CD14-positive monocyte (primary cell): ENCODE measurements around the gene GRIA3. TPM values are rescaled to one million over a fixed set of nuclear protein-coding genes. Genes with fewer than 3 reads are reported as not detected.

Source experiments
- DNase-seq, 3 donors: peaks; one replicate each; pipeline ENCODE4 v3.0.0-alpha.2; 2011 to 2022
- H2AFZ ChIP-seq: 2 replicates; pipeline ENCODE4 v1.6.0; 2012; ENCODE audit warnings: mild to moderate bottlenecking, low read depth, low read length, inconsistent platforms; ENCODE audit not compliant: insufficient read depth, poor library complexity, severe bottlenecking
- H3K27ac ChIP-seq, 2 donors: 1 replicate in 1 of 2; 2 replicates in 1 of 2; pipeline ENCODE4 v1.5.1; 2012 to 2013; ENCODE audit warnings: low read length in 2 of 2, control low read depth in 1 of 2, inconsistent platforms in 1 of 2, low read depth in 1 of 2, mild to moderate bottlenecking in 1 of 2
- H3K27me3 ChIP-seq, 2 donors: one replicate each; pipeline versions ENCODE4 v1.6.0 to v1.6.1; 2011 to 2013; ENCODE audit warnings: low read length in 2 of 2; ENCODE audit not compliant: control insufficient read depth in 2 of 2, insufficient read depth in 2 of 2
- H3K36me3 ChIP-seq, 2 donors: replicated peaks in 1 of 2; 1 replicate in 1 of 2; 2 replicates in 1 of 2; pipeline versions ENCODE4 v1.5.1 to v1.6.1; 2012 to 2013; ENCODE audit warnings: low read length in 2 of 2, control low read depth in 1 of 2, inconsistent platforms in 1 of 2, mild to moderate bottlenecking in 1 of 2; ENCODE audit not compliant: insufficient read depth in 2 of 2, control insufficient read depth in 1 of 2
- H3K4me1 ChIP-seq, 2 donors: 1 replicate in 1 of 2; 2 replicates in 1 of 2; pipeline versions ENCODE4 v1.5.1 to v1.6.1; 2012 to 2013; ENCODE audit warnings: low read length in 2 of 2, control low read depth in 1 of 2, inconsistent platforms in 1 of 2, mild to moderate bottlenecking in 1 of 2, moderate library complexity in 1 of 2; ENCODE audit not compliant: insufficient read depth in 2 of 2, control insufficient read depth in 1 of 2
- H3K4me2 ChIP-seq: replicated peaks from 2 replicates; pipeline ENCODE3; 2012; ENCODE audit warnings: low read length, moderate library complexity, mild to moderate bottlenecking; ENCODE audit not compliant: poor library complexity, severe bottlenecking; ENCODE audit errors: extremely low read depth
- H3K4me3 ChIP-seq, 3 experiments: fragments of 200-600 bp in 1 of 3; sonication (generic) in 1 of 3; replicated peaks in 1 of 3; 1 replicate in 2 of 3; 2 replicates in 1 of 3; pipeline ENCODE4 v1.5.1; 2011 to 2013; ENCODE audit warnings: low read length in 3 of 3, mild to moderate bottlenecking in 3 of 3, control low read depth in 2 of 3, low read depth in 2 of 3, inconsistent platforms in 1 of 3, moderate library complexity in 1 of 3
- H3K79me2 ChIP-seq: 2 replicates; pipeline ENCODE4 v1.6.0; 2012; ENCODE audit warnings: mild to moderate bottlenecking, control low read depth, inconsistent platforms, low read length, moderate library complexity; ENCODE audit not compliant: insufficient read depth
- H3K9ac ChIP-seq: 2 replicates; pipeline ENCODE4 v1.6.0; 2017; ENCODE audit warnings: low read length, mild to moderate bottlenecking; ENCODE audit not compliant: insufficient read depth, poor library complexity, severe bottlenecking
- H3K9me3 ChIP-seq, 2 donors: replicated peaks in 1 of 2; 1 replicate in 1 of 2; 2 replicates in 1 of 2; pipeline versions ENCODE4 v1.5.1 to v1.6.1; 2012 to 2013; ENCODE audit warnings: low read length in 2 of 2, control low read depth in 1 of 2; ENCODE audit not compliant: control insufficient read depth in 1 of 2, insufficient read depth in 1 of 2
- H4K20me1 ChIP-seq: 2 replicates; pipeline ENCODE4 v1.6.0; 2012; ENCODE audit warnings: mild to moderate bottlenecking, low read length, control low read depth, moderate library complexity; ENCODE audit not compliant: insufficient read depth
- H3K27ac Mint-ChIP-seq, 7 donors: one replicate each; pipeline ENCODE4 v1.8.0; 2020; ENCODE audit warnings: mild to moderate bottlenecking in 7 of 7, mixed read lengths in 7 of 7, moderate library complexity in 6 of 7, inconsistent platforms in 2 of 7
- H3K27me3 Mint-ChIP-seq, 3 donors: one replicate each; pipeline ENCODE4 v1.8.0; 2021 to 2022; ENCODE audit warnings: low read depth in 3 of 3, mild to moderate bottlenecking in 3 of 3, mixed read lengths in 3 of 3, moderate library complexity in 3 of 3, inconsistent platforms in 1 of 3
- H3K36me3 Mint-ChIP-seq, 2 donors: one replicate each; pipeline ENCODE4 v1.8.0; 2020; ENCODE audit warnings: mixed read lengths in 2 of 2, inconsistent platforms in 1 of 2, mild to moderate bottlenecking in 1 of 2
- H3K4me1 Mint-ChIP-seq: one replicate; pipeline ENCODE4 v1.8.0; 2020; ENCODE audit warnings: mild to moderate bottlenecking, mixed read lengths
- H3K4me3 Mint-ChIP-seq, 2 donors: one replicate each; pipeline ENCODE4 v1.8.0; 2020; ENCODE audit warnings: mild to moderate bottlenecking in 2 of 2, mixed read lengths in 2 of 2, moderate library complexity in 1 of 2
- H3K9me3 Mint-ChIP-seq, 7 donors: one replicate each; pipeline ENCODE4 v1.8.0; 2020 to 2022; ENCODE audit warnings: mixed read lengths in 7 of 7, mild to moderate bottlenecking in 6 of 7, moderate library complexity in 6 of 7, inconsistent platforms in 2 of 7
- WGBS: methylation state at CpG from one replicate; pipeline ENCODE4 v1.1.5; 2013; ENCODE audit warnings: missing lambda C conversion rate; ENCODE audit not compliant: insufficient coverage; 5-methylcytosine and 5-hydroxymethylcytosine counted together
- intact Hi-C, 2 donors: fragments of 100-400 bp; cut with micrococcal nuclease; formaldehyde crosslinking; loops; one replicate each; pipeline versions ENCODE4 v1.15.0 to v1.15.1; 2023
- polyA plus RNA-seq, 3 donors: library from polyadenylated mRNA; depleted of rRNA in 1 of 3; unstranded in 2 of 3; stranded (reverse) in 1 of 3; fragments of 300-500 nt in 2 of 3; fragments of >200 nt in 1 of 3; fragmentation: Illumina TruSeq in 2 of 3; gene quantifications; 1 replicate in 2 of 3; 2 replicates in 1 of 3; pipeline ENCODE4 v1.2.3, GENCODE V29; 2012 to 2021
- TF ChIP-seq, protein P1 (sequence below): fragments of 200-600 bp; IDR thresholded peaks from one replicate; pipeline ENCODE4 v1.8.0; 2022; ENCODE audit warnings: antibody characterized with exemption, mild to moderate bottlenecking

The GRIA3 gene
- polyA plus RNA-seq, 3 donors: not detected

DNA sequence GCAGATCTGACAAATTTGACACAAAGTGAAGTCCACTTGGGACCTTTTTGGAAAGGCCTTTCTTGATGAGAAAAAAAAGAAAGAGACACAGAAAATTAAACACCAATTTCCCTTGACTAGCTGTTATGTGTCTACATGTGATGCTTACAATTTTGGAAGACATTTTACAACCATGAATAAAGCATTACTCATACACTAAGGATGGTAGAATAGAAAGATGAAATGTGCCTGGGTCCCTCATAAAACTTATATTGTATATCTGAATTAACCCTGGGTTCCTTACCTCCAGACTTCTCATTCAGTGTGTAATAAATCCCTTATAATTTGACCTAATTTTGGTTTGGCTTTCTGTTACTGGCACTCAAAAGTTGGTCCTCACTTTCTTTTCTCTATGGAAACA lies 16.5 kb upstream of the GRIA3 start:
- peaks cover 0 to 2% of the 10 kb centered on the region in 2 donors for H3K27me3 ChIP-seq
- Mint-ChIP-seq H3K36me3 (no peaks in the 10 kb centered on the region), H3K27me3 (peaks cover 0 to 3% (median 0%) of the 10 kb centered on the region in 3 donors), H3K9me3 (peaks cover 0 to 4% (median 0%) of the 10 kb centered on the region in 7 donors), H3K27ac (no peak overlapping the region), H3K4me1 (no peaks in the 10 kb centered on the region), H3K4me3 (no peak overlapping the region)
- H3K27ac ChIP-seq: no peak overlapping the region
- no peak overlapping the region for H3K4me3 ChIP-seq
- no peaks in the 10 kb centered on the region for H4K20me1 ChIP-seq
- no peak overlapping the region for H3K9ac ChIP-seq
- no peaks in the 10 kb centered on the region for H3K9me3 ChIP-seq
- H2AFZ ChIP-seq: no peak overlapping the region
- TF ChIP-seq, protein P1, sequence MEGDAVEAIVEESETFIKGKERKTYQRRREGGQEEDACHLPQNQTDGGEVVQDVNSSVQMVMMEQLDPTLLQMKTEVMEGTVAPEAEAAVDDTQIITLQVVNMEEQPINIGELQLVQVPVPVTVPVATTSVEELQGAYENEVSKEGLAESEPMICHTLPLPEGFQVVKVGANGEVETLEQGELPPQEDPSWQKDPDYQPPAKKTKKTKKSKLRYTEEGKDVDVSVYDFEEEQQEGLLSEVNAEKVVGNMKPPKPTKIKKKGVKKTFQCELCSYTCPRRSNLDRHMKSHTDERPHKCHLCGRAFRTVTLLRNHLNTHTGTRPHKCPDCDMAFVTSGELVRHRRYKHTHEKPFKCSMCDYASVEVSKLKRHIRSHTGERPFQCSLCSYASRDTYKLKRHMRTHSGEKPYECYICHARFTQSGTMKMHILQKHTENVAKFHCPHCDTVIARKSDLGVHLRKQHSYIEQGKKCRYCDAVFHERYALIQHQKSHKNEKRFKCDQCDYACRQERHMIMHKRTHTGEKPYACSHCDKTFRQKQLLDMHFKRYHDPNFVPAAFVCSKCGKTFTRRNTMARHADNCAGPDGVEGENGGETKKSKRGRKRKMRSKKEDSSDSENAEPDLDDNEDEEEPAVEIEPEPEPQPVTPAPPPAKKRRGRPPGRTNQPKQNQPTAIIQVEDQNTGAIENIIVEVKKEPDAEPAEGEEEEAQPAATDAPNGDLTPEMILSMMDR: no peak
- no peak for DNase-seq
- no peaks in the 10 kb centered on the region for H3K36me3 ChIP-seq
- H3K79me2 ChIP-seq: no peaks in the 10 kb centered on the region
- intact Hi-C loops: no loop called here
- H3K4me2 ChIP-seq: no peak overlapping the region
- H3K4me1 ChIP-seq: no peaks in the 10 kb centered on the region

DNA sequence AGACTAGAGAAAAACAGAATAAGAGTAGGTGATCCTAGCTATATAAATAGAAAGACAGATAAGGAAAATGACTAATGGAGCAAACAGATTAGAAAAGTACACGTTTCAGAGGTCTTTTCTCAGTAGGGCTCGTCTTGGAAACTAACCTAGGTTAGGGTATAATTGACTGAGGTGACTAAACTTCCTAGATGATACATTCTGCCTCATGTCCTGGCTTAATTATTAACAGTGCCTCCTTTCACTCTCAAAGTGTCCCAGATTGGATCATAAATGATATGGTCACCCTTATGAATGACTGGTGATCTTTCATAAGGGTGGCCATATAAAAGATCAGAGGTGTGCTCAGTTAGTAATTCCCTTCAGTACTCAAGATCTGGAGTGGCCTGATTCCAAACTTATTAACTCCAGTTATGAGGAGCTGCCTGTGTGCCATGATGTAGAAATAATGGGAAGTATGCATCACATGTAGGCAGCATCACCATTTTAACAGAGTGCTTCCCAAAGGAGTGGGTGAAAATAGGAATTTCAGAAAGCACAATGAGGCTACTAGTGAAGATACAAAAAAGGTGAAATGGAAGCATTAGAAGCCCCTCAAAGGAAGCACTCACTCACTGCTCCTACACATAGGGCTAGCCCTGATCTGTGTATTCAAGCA lies 14.7 kb upstream of the GRIA3 start:
- Histone ChIP-seq H3K27ac (no peak overlapping the region), H3K4me1 (no peaks in the 10 kb centered on the region), H3K36me3 (no peaks in the 10 kb centered on the region), H3K9me3 (no peaks in the 10 kb centered on the region), H3K79me2 (no peaks in the 10 kb centered on the region), H3K4me3 (no peak overlapping the region), H3K27me3 (peaks cover 0 to 2% of the 10 kb centered on the region in 2 donors), H2AFZ (no peak overlapping the region), H3K9ac (no peak overlapping the region), H4K20me1 (no peaks in the 10 kb centered on the region), H3K4me2 (no peak overlapping the region)
- no CpG with 5 or more reads among the region's 2 CpGs for WGBS
- TF ChIP-seq, protein P1: no peak
- no peak overlapping the region for H3K27ac Mint-ChIP-seq
- H3K4me3 Mint-ChIP-seq: no peak overlapping the region
- H3K4me1 Mint-ChIP-seq: no peaks in the 10 kb centered on the region
- H3K27me3 Mint-ChIP-seq: peaks cover 0 to 3% (median 0%) of the 10 kb centered on the region in 3 donors
- no peak for DNase-seq
- intact Hi-C loops: no loop called here
- H3K36me3 Mint-ChIP-seq: no peaks in the 10 kb centered on the region
- H3K9me3 Mint-ChIP-seq: peaks cover 0 to 4% (median 0%) of the 10 kb centered on the region in 7 donors
